Head of caudate nucleus (tissue), 42 donors: ENCODE measurements around the gene SLC51A.
"Not testable (repeated sequence)": the region's sequence is repeated elsewhere in the genome, so short reads cannot be mapped to it uniquely, and the experiment has no call there.

ENCODE experiments used
- DNase-seq, 42 donors: peaks; one replicate each; pipeline versions ENCODE4 v3.0.0 to v3.0.0-alpha.2; 2020 to 2021; ENCODE audit warnings: mixed read lengths in 7 of 42
- intact Hi-C: fragments of 100-400 bp; cut with DNase I; formaldehyde crosslinking; loops from one replicate; pipeline ENCODE4 v1.15.0; 2022

The SLC51A gene

DNA sequence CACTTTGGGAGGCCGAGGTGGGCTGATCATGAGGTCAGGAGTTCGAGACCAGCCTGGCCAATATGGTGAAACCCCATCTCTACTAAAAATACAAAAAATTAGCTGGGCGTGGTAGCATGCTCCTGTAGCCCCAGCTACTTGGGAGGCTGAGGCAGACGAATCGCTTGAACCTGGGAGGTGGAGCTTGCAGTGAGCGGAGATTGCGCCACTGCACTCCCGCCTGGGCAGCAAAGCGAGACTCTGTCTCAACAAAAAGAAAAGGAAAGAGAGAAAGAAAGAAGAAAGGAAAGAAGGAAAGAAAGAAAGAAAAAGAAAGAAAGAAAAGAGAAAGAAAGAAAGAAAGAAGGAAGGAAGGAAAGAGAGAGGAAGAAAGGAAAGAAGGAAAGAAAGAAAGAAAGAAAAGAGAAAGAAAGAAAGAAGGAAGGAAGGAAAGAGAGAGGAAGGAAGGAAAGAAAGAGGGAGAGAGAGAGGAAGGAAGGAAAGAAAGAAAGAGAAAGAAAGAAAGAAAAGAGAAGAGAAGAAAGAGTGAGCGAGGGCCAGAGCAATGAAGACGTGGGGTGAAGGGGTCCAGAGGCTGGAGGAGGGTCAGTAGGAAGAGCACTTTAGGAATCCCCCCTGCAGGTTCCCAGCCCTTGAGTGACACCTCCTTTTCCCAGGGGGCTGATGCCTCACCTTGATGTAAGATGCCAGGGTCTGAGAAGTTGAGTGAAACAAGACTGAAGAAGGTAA is 6.2 kb upstream of the SLC51A start:
- DNase-seq, intact Hi-C loops: not testable (repeated sequence)

DNA sequence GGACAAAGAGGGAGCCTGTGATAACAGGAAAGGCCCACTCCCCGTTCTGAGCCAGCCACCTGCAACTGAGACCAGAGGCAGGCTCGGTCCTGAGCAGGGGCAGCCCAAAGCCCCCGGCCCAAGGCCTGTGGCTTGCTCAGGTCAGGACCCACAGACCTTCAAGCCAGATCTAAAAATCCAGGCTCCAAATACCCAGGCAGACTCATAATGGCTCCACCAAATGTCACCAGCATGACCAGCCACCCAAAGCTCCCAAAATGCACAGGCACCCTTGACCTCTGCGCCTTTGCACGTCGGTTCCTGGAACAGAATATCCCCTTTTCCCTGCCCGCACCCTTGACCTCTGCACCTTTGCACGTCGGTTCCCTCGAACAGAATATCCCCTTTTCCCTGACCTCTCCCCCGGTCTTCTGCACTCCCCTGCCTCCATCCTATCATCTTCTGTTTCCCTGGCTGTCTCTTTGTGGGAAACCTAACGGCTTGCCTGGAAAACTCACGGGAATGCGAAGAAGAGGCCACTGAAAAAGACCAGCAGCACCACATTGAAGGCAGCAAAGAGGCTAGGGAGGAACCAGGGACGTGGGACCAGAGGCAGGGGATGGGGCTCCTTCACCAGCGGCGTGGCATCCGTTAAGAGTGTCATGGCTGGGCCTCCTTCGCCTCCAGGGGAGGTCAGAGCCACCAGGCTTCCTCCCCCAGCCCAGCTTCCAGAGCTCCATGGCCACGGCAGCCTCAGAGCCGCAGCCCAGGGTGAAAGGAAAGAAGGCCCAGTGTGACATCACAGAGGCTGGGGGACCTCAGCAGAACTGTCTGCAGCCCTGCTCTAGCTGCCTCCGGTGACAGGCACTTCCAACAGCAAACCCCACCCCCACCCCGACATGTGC is 5.4 kb upstream of the SLC51A start, which contains the start of gene ZDHHC19:
Gene ZDHHC19, minus strand, starts transcription at position 728 of the 884 bp plus-strand sequence. Its CDS starts 85 bp downstream, at position 643.
- intact Hi-C loops = no loop called here

DNA sequence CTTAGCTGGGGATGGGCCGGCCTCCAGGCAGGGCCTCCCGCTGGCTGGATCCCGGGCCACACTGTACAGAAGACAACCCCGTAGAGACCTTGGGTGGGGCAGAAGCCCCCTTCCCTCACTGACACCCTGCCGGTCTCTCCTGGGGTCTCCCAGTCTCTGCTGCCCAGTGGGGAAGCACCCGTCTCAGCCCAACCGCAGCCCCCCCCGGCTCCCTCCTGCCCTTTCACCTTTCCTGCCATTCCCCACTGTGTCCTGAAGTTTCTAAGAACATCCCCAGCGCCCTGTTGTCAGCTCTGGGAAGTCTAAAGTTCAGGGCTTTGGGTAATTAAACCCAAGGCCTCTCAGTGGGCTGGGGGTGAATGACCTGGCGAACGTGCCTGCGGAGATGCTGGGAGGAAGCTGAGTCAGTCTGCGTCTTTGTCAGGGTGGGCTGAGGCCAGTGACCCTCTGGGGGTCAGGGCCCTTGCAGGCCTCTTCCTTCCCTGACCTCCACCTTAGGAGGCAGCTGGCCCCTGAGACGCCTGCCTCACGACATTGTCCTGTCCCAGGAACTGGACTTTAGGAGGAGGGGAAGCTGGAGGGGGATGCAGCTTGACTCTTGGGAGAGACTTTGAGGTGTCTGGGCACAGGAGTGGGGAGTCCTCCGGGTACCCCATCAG is 1.4 kb upstream of the SLC51A start:
- no peak for DNase-seq
- intact Hi-C loops = no loop called here

More for the DNA sequence above, 5.4 kb upstream of the SLC51A start, which contains the start of gene ZDHHC19:
- no peak for DNase-seq

DNA sequence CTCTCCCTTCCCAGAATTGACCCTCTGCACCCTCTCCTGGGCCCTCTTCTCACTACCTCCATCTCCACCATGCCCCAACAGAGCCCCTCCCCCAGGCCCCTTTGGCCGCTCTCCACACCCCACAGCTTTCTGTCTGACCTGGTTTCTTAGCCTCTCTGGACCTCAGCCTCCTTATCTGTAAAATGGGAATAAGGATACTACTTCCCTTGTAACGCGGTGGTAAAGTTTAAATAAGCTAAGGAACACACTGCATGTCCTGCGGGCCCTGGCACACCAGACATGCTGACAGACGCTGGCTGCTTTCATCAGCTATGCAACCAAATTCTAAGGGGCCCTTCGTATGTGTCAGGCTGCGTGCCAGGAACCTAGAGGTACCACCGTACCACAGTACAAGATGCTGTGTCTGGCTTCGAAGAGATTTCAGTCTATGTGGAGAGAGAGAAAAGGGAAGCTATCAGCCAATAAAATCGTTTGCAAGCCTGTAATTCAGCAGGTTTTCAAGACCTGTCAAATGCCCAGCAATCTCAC is 777 bp upstream of the SLC51A start:
- DNase-seq = no peak
- intact Hi-C loops = no loop called here

DNA sequence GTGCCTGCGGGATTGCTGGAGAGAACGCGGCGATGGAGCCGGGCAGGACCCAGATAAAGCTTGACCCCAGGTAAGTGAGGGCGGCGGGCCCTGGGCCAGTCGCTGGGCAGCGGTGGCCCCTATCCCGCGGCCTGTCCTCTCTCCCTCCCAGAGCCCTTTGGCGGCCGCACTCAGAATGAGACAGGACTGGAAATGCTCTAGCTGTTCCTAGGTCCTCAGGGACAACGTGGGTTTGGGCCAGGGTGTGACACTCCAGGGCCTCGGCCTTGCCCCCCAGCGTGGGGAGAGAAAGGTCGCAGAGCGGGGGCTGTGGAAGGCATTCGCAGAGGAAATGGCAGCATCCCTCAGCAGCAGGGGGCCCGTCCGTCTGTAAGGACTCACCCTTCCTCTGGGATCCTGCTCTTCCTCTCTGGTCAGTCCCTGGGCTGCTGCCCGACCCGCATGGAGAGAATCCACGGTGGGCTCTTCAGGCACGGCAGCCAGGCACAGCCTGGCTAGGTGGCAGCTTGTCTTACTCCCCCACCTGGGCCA is 412 bp downstream of the SLC51A start:
- no peak for DNase-seq
- intact Hi-C loops = no loop called here

DNA sequence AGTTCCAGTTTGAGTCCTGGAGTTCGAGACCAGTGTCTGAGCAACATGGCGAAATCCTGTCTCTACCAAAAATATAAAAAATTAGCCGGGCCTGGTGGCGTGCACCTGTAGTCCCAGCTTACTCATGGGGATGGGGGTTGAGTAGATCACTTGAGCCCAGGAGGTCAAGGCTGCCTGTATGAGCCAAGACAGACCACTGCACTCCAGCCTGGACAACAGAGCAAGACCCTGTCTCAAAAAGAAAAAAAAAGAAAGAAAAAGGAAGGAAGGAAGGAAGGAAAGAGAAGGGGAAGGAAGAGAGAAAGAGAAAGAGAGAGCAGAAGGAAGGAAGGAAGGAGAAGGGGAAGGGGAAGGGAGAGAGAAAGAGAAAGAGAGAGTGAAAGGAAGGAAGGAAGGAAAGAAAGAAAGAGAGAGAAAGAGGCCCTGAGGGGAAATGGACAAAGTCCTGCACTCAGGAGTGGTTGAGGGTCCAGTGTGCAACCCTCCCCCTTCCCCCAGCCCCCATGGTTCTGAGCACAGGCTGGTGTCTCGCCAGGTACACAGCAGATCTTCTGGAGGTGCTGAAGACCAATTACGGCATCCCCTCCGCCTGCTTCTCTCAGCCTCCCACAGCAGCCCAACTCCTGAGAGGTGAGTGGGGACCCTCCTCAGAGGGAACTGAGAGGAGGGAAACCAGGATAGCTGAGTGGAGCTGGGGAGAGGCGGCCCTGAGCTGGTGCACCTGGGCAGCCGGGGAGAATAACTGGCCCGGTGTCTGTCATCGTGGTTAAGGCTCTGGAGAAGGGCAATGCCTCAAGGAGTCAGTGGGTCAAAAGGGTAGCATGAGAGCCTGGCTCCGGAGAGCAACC is 1.2 kb downstream of the SLC51A start:
- intact Hi-C loops = no loop called here
- no peak for DNase-seq

DNA sequence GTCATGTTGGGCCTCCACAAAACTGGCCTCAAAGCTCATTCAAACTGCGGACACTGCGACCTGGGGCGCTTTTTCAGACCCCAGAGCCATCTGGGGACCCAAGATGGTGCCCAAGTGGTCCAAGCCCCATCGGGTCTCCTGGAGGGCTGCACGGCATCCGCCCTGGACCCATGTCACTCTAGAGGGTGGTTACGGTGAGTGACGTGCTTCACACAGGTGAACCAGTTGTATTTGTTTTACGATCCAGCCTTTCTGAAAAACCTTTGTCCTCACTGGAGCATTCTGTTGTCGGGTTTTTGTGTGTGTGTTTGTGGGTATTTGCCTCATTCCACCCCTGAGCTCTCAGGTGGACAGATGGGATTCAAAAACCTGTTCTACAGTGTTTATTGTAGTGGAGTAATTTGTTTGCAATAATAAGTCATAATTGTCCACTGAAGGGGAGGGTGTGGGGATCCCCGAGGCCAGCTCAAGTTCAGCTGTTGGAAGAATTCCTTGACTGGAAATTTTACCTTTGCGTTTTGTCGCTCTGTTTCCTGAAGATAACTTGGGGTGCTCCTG is 1.9 kb downstream of the SLC51A start:
- intact Hi-C loops = no loop called here
- DNase-seq = no peak

DNA sequence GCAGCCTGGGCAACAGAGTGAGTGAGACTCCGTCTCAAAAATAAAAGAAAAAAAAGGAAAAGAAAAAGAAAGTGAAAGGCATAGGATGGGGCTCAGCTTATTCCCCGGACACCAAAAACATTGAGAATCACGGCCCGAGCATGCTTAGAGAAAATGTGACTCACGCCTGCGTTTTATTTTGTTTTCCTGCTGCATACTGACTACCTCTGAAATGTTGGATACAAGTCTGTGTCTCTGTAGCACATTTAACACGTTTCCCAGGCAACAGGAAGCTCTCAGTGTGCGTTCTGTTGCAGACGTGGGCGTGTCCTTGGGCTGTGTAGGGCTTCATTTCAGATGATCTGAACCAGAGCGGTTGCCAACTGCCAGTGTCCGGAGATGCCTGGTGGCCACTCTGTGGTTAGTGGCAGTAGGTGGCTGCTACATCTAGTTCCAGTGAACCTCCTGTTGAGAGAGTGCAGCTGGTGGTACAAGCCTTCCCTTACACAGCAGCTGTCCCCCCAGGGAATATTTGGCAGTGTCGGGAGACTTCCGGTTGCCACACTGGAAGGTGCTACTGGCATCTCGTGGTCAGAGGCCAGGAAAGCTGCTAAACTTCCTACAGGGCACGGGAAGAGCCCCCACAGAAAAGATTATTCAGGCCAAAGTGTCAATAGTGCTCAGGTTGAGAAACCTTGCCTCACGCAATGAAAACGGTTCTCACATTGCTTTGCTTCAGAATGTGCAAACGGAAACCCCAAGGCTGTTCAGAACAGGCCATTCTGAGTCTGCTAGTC is 3.0 kb downstream of the SLC51A start:
- intact Hi-C loops = no loop called here
- DNase-seq = peak in 41 of 42 donors; percentile 26 to 84 (median 62)

DNA sequence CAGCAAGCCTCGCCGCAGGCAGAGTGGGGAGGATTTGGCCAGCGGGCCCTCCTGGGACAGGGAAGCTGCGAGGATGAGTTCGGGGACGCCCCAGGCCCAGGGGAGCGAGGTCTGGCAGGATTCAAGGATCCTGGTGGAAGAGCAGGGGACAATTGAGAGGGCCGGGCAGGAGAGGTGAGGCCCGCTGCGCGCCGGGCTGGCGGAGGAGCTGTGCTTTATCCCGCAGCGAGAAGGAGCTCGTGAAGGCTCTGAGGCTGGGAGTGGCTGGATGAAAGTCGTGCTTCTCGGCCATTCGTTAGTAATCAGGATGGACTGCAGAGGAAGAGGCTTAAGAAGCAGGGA is 3.6 kb downstream of the SLC51A start:
- intact Hi-C loops = no loop called here
- DNase-seq = no peak

DNA sequence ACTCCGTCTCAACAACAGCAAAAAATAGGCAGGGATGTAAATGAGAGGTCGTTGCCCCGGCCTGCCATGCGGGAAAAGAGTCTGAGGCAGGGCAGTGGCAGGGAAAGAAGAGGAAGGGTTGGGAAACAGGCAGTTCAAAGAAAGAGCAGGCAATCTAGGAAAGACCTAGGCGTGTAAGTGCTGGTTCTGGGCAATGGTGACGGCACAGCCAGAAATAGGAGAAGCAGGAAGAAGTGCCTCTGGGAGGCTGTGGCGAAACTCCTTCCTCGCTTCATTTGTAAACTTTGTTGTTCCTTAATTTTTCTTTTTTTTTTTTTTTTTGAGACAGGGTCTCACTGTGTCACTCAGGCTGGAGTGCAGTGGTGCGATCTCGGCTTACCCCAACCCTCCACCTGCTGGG is 4.3 kb downstream of the SLC51A start:
- intact Hi-C loops = no loop called here
- peak in 12 of 42 donors; percentile 18 to 60 (median 40) for DNase-seq

DNA sequence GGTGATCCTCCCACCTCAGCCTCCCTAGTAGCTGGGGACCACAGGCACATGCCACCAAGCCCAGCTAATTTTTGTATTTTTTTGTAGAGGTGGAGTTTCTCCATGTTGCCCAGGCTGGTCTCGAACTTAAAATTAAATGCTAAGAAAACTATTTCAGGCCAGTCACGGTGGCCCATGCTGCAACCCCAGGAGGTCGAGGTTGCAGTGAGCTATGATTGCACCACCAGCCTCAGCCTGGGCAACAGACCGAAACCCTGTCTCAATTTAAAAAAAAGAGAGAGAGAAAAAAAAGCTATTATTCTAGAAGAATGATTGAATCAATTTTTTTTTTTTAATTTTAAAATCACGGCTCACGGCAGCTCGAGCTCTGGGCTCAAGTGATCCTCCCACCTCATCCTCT is 4.7 kb downstream of the SLC51A start:
- no peak for DNase-seq
- intact Hi-C loops = no loop called here

DNA sequence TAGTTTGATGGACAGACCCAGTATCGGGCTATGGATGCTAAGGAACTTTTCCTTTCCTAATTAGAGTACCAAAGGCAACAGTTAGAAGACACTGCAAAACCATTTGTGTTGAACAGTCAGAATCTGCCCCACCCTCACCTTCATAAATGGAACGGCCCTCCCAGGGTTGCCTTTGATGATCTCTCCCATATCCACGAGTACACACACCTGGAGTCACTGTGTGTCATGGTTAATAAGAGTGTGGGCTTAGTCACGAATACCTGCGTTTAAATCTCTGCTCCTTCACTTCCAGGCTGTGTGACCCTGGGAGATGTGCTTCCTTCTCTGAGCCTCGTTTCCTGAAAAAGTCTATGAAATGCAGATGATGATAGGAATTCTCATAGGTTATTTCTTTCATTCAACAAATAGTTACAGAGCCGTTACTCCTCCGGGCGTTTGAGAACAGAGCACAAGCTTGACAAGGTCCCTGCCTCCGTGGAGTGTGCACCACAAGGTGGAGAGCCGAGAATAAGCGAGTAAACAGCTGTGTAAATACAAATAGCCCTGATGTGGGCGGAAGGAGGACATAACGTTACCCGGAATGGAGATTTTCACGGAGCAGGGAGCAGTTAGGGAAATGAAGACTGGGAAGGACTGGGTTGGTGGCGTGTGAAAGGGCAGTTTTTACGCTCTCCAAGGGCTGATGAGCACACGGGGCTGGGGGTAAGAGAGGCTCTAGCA is 6.7 kb downstream of the SLC51A start:
- intact Hi-C loops = no loop called here
- no peak for DNase-seq

DNA sequence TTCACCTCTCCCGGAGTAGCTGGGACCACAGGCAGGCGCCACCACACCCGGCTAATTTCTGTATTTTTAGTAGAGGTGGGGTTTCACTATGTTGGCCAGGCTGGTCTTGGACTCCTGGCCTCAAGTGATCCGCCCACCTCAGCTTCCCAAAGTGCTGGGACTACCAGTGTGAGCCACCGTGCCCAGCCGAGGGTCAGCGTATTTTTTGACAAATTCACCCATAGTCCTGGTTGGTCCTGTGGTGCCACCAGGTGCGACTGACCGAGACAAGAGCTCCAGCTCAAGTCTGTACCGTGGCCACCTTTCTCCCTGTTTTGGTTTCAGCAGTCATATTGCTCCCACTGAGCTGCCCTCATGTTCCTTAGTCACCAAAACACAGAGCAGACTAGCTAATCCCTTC is 8.8 kb downstream of the SLC51A start:
- intact Hi-C loops = no loop called here

DNA sequence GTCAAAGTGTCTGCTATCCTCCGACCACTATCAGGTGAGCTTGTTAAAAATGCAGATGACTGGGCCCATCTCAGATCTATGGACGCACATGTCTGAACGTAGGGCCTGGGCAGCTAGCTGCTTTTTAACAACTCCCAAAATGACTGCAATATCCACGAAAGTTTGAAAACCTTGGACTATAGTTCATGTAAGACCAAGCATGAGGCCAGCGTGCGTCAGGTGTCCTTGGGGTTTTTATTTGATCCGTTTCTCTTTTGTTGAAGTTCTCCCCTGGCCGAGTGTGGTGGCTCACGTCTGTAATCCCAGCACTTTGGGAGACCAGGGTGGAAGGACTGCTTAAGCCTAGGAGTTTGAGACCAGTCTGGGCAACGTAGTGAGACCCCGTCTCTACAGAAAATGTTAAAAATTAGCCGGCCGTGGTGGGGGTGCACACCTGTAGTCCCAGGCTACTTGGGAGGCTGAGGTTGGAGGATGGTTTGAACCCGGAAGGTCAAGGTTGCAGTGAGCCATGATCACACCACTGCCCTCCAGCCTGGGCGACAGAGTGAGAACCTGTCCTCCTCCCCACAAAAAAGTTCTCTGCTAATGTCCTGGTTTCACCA is 9.5 kb downstream of the SLC51A start:
- intact Hi-C loops = no loop called here
- DNase-seq = no peak

More for the DNA sequence above, 8.8 kb downstream of the SLC51A start:
- DNase-seq = no peak

DNA sequence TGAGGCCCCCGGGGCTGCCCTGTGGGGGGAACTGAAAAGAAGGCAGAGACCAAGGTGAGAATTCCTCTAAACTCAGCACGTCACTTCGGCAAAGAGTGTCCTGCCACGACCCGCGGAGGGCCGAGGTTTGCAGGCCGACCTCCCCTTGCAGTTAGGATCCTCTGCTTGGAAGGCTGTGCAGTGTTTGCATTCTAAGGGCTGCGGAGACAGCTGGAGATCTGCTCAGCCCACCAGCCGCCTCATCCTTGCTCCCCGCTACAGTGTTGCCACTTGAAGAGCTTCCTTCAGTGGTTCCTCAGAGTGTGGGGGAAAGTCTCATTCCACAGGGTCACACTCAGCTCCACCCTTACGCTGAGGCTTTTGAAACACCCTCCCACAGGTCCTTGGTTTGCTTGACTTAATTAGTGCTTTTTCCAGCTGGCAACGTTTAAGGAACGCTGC is 10.8 kb downstream of the SLC51A start:
- intact Hi-C loops = no loop called here
- no peak for DNase-seq
